Neural progenitor cell (in vitro differentiated cells): ENCODE data around the gene ADGRG1.

Source experiments
- EZH2 ChIP-seq: fragments of 200-600 bp; sonication (generic); IDR thresholded peaks from 2 replicates; pipeline ENCODE4 v1.6.1; 2017; ENCODE audit warnings: antibody characterized with exemption, mild to moderate bottlenecking, moderate library complexity
- TF ChIP-seq, protein P1 (sequence below): fragments of 200-600 bp; sonication (generic); IDR thresholded peaks from 2 replicates; pipeline ENCODE4 v1.5.1; 2017; ENCODE audit warnings: antibody characterized with exemption, mild to moderate bottlenecking

GRCh38 chr16:57661936-57662906 lies 33.8 kb downstream of the ADGRG1 start:
- TF ChIP-seq, protein P1, sequence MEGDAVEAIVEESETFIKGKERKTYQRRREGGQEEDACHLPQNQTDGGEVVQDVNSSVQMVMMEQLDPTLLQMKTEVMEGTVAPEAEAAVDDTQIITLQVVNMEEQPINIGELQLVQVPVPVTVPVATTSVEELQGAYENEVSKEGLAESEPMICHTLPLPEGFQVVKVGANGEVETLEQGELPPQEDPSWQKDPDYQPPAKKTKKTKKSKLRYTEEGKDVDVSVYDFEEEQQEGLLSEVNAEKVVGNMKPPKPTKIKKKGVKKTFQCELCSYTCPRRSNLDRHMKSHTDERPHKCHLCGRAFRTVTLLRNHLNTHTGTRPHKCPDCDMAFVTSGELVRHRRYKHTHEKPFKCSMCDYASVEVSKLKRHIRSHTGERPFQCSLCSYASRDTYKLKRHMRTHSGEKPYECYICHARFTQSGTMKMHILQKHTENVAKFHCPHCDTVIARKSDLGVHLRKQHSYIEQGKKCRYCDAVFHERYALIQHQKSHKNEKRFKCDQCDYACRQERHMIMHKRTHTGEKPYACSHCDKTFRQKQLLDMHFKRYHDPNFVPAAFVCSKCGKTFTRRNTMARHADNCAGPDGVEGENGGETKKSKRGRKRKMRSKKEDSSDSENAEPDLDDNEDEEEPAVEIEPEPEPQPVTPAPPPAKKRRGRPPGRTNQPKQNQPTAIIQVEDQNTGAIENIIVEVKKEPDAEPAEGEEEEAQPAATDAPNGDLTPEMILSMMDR = no peak
- no peak for TF ChIP-seq EZH2
